Omental fat pad (tissue), 4 donors: ENCODE data around the gene LHPP. TPM values are rescaled to one million over a fixed set of nuclear protein-coding genes. Genes with fewer than 3 reads are reported as not detected.

Experiments
- ATAC-seq: fragments of 150-250 bp; one replicate; pipeline ENCODE4 v1.9.1; 2016; ENCODE audit warnings: mild to moderate bottlenecking, moderate library complexity; ENCODE audit not compliant: low FRiP score
- DNase-seq: peaks from one replicate; pipeline ENCODE4 v3.0.0-alpha.2; 2019; ENCODE audit warnings: low spot score
- CTCF ChIP-seq, 3 donors: fragments of 450-650 bp; IDR thresholded peaks; one replicate each; pipeline ENCODE4 v1.5.1; 2016 to 2017; ENCODE audit warnings: antibody characterized with exemption in 3 of 3, mild to moderate bottlenecking in 3 of 3, moderate library complexity in 2 of 3
- total RNA-seq, 4 donors: library from RNA; depleted of rRNA; stranded (reverse); fragments of >200 nt; gene quantifications; one replicate each; pipeline ENCODE4 v1.1.0, GENCODE V29; 2016

LHPP gene
- 10 to 100 TPM; 10.1 to 16.2 (median 13.7) TPM for total RNA-seq

GRCh38 chr10:124461642-124462347 lies at the start of gene LHPP:
TSS of gene LHPP (plus strand) at chr10:124461823. CDS start at chr10:124461863, 40 bp downstream.
- ATAC-seq (peak; percentile 99), DNase-seq (peak; percentile 59)
- TF ChIP-seq CTCF (IDR thresholded peaks at IDR 0.05): no peak

- no peak for DNase-seq
- ATAC-seq: no peak
- TF ChIP-seq CTCF (IDR thresholded peaks at IDR 0.05): no peak
These were observed 47.5 kb upstream of the LHPP start for GRCh38 chr10:124414076-124414475.

- DNase-seq: no peak
- no peak for ATAC-seq
- no peak for TF ChIP-seq CTCF (IDR thresholded peaks at IDR 0.05)
These were observed 46.4 kb upstream of the LHPP start for GRCh38 chr10:124415210-124415609.

- no peak for DNase-seq
- ATAC-seq: no peak
These were observed 44.9 kb upstream of the LHPP start for GRCh38 chr10:124416733-124417132.

GRCh38 chr10:124417895-124418725 lies 43.5 kb upstream of the LHPP start:
- DNase-seq: no peak
- TF ChIP-seq CTCF (IDR thresholded peaks at IDR 0.05): no peak

More at GRCh38 chr10:124416733-124417132, 44.9 kb upstream of the LHPP start:
- no peak for TF ChIP-seq CTCF (IDR thresholded peaks at IDR 0.05)

GRCh38 chr10:124418726-124419501 lies 42.7 kb upstream of the LHPP start, which contains the start of gene OAT:
TSS of gene OAT (minus strand) at chr10:124418923. CDS start at chr10:124412171, 6,752 bp downstream.
- ATAC-seq (peak; percentile 97), DNase-seq (peak; percentile 91)
- TF ChIP-seq CTCF (IDR thresholded peaks at IDR 0.05): no peak

More at GRCh38 chr10:124417895-124418725, 43.5 kb upstream of the LHPP start:
- peak; percentile 59 for ATAC-seq
